GM15510 (cell line): ENCODE data around the gene UTP4.

Experiments
- POLR2A ChIP-seq: IDR thresholded peaks from 3 replicates; pipeline ENCODE4 v1.6.1; 2011; ENCODE audit warnings: borderline replicate concordance; ENCODE audit not compliant: insufficient read length; ENCODE audit errors: extremely low read depth

Gene UTP4

DNA sequence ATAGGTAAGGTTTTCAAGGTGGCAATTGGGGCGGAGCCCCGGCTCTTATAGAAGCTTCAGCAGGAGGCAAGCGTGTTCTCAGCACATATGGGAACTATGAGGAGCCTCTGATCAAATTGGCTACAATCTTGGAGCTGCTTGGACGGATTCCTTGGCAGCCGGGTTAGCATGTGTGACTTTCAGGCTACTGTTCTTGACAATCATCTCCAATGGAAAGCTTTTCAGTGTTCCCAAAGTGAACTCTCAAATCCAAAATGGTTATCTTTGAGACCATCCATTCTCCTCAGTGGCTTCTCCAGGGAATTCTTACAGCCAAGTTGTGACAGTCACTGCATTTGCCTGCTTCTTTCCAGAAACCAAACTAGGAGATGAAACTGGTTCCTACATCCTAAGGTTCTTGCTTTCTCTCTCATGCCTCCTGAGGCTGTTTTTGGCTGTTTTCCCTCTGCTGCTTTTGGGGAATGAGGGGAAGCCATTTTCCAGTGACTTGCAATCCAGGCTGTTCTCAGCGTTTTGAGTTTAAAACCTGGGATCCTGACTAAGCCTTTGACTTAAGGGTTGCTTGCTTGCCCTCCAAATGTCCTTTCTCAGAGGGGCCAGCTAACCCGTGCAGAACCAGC, 16.1 kb upstream of the UTP4 start:
- TF ChIP-seq POLR2A, result no peak

DNA sequence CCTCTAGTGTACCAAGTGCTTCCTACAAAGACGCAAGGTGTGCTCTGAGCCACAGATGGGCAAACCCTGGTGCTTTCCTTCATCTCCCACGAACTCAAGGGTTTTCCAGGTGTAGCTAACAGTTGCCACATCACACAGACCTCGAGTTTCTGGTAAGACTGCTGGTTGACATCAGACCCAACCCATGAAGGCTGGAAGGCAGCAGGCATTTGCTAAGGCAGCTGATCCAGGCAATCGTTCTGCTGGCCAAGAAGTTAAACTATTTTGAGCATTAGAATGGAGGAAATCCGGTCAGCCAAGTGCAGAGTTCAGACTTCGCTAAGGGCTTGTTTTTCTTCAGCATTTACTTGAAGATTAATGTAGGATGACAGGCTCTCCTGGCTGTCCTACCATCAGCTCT, 15.5 kb upstream of the UTP4 start:
- TF ChIP-seq POLR2A, result no peak

DNA sequence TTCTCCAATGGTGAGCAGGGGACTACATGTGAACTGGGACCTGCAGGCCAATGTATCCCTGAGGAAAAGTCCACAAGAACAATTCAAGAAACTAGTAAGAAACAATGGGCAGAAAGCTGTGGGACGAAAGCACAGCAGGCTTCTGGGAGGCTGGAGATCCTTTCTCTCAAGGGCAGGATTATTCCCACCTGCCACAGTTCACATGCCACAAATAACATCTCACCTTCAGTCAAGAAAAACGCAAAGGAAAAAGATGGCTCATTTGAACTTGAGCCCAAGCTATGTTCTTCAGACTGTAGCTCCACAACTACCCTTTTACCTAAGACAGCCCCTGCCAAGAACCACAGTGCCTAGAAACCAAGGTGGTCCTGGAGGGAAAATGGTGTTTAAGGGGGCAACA, 14.0 kb upstream of the UTP4 start:
- TF ChIP-seq POLR2A, result no peak

DNA sequence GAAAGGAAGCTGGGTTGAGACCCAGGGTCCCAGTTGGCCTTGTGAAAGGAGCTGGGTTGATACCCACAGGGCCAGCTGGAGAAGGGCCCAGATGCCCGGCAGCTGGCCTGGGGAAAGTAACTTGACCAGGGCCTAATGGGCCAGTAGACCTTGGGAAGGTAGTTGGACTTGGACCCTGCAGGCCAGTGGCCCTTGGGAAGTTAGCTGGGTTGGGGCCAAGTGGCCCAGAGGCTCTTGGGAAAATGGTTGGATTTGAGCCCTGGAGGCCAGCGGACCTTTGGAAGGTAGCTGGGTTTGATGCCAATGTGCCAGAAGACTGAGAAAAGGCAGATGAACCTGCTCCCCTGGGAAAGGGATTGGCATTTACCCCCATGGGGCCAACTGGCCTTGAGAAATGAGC, 13.5 kb upstream of the UTP4 start:
- no peak for TF ChIP-seq POLR2A

DNA sequence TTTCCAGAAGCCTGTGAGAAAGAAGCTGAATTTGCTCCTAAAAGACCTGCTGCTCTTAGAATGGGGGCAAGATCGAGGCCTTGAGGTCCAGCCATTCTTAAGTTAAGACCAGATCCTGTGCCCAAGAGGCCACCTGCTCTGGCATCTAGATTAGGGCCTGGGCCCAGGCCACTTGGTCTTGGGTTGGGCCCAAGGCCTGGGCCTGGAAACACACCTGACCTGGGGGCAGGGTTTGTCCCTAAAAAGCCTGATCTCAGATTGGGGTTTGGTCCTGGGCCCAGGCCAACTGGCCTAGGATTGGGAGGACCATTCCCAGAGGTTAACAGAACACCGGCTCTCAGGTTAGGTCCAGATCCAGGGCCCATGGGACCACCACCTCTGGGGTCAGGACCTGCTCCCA, 12.9 kb upstream of the UTP4 start:
- no peak for TF ChIP-seq POLR2A

DNA sequence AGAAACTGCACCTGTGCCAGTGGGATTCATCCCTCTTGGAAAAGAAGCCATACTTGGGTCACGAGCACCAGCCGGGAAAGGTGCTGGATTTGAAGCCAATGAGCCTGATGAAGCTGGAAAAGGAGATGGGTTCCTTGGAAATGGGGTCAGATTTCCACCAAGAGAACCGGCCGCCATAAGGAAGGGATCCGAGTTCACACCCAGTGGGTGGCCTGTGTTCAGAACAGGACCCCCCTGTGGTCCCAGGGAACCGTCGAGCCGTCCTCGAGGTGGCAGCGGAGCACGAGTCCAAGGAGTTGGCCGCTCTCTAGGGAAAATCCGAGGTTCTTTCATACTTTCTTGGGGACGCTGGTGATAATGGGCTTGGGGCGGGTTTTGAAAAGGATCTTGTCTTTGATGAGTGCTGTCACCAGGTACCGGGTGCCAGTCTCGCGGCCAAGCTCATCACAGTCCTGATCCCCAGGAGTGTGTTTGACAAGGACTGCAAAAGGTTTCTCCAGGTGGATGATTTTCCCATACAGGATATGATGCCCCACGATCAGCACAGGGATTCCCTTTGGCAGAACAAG, 12.3 kb upstream of the UTP4 start:
- no peak for TF ChIP-seq POLR2A

DNA sequence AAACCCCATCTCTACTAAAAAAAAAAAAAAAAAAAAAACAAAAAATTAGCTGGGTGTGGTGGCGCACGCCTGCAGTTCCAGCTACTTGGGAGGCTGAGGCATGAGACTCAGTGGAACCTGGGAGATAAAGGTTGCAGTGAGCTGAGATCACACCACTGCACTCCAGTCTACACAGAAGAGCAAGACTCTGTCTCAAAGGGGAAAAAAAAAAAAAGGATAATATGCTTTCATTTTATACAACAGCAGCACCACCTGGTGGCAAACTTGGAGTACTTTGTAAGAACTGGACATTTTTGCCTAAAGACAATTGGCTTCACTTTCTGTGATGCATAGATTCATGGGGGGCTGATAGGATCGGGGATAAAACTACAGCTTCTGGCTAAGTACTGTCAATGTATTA, 8.5 kb upstream of the UTP4 start:
- TF ChIP-seq POLR2A, result no peak

DNA sequence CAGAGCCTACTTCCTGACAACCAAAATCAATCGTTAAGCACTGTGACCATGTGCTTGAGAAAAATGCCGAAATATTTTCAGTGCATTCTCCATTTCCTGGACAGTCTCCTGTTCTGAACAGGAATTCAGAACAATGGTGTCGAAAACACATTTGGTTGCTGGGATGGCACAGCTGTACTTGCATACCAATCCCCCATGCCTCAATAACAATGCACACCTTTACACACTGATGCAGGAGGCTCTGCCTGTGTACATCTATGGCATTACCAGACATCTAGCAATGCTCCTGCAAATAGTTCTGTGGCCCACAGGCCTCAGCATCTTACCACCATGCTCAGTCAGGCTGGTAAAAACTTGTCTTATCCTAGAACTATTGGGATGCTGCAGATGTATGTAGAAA, 6.2 kb upstream of the UTP4 start:
- TF ChIP-seq POLR2A, result no peak

DNA sequence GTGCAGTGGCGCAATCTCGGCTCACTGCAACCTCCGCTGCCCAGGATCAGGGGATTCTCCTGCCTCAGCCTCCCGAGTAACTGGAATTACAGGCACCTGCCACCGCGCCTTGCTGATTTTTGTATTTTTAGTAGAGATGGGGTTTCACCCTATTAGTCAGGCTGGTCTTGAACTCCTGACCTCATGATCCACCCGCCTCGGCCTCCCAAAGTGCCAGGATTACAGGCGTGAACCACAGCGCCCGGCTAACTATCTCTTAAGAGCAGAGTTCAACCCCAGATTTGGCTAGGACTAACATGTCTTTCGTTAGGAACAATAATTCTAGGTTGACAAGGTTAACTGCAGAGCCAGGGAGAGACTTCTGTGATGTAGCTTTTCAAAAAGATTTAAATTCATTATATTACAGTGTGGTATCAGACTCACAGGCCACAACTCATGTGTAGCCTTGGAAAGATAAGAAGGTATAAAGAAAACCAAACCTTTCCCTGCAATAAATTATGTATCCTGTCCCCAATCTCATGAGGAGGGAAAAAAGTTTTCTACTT, 4.4 kb upstream of the UTP4 start:
- no peak for TF ChIP-seq POLR2A

DNA sequence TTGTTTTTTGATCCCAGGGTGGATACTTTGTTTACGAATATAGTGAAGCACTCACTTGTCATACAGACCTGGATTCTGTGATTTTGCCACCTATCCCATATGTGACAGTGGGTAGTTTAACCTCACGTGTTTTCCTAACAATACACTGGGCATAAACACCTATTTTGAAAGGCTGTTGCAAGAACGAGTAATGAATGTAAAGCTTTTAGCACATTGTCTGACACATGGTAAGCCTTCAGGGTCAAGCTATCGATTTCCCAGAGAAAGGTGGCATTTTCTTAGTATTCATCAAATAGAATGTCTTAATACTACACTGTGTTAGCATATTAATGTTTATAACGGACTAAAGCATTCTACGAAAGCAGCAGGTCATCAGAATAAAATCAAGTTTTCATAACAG, 2.0 kb upstream of the UTP4 start:
- no peak for TF ChIP-seq POLR2A

DNA sequence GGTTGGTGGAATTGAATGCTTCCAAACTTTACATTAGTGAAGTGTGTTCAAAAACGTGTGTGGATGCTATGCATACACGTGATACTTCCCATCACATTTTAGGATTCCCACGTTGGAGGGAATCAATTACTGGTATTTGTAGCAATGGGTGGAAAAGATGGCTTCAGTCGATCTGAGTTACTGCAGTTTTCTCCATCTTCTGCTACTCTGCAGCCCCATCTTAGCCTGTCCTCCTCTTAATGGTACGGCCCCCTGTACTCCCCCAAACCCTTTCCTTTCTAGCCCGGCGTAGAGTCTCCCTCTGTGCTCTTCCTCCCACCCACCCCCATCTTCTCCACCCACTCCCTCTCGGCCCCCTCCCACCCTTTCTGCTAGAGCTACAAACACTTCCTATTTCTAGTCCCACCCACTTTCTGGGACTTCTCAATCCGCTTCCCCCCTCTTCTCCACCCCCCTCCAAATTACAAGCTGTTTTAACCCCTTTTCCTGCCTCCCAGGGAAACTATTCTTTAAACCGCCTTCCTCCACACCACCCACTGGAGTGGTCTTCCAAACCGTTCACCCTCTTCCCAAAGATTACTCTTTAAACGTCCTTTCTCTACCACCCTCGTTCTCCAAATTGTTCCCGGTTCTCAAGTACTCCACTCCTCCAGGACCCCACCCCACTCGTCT, 1.1 kb upstream of the UTP4 start:
- no peak for TF ChIP-seq POLR2A

DNA sequence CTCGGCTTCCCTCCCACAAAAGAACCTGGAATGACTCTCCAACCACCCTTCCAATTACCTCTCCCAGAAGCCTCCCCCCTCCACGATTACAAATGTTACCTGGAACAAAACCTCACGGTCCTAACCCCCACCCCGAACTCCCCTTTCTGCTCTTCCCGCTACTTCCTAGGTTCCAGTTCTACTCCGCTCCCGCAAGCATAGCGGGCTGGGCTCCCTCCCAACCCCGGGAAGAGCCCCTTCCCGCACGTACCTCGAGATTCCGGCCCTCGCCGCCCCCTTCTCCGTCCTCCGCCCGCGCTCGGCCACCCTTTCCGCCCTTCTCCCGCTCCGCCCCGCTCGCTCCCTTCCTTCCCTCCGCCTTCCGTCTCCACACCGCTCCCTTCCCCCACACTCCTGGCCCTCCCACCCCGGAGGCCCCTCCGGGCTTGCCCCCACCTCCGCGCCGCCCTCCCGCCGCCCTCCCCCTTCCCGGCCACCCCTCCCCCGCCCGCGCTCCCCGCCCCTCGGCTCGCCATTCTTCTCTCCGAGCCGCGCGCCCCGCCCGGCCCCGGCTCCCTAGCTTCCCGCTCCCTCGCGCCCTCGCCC, 518 bp upstream of the UTP4 start:
- no peak for TF ChIP-seq POLR2A

DNA sequence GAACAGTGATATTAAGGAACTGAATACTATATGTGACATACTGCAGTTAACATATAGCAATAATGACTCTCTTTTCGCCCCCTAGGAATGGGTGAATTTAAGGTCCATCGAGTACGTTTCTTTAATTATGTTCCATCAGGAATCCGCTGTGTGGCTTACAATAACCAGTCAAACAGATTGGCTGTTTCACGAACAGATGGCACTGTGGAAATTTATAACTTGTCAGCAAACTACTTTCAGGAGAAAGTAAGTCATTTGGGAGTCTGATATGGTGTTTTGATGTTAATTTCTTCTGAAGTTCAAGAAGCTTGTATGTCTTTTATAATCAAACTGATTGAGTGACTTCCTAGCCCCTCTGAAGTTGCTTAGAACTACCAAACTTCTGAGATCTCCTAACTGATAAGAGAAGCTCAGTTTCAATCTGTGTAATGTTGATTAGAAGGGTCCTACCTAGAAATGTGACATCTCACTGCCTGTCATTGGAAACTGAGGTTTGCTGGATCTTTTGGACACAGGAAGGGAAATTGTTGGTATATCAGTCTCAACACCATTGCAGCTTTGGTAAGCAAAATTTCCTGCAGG, 1.0 kb downstream of the UTP4 start:
- TF ChIP-seq POLR2A, result no peak

DNA sequence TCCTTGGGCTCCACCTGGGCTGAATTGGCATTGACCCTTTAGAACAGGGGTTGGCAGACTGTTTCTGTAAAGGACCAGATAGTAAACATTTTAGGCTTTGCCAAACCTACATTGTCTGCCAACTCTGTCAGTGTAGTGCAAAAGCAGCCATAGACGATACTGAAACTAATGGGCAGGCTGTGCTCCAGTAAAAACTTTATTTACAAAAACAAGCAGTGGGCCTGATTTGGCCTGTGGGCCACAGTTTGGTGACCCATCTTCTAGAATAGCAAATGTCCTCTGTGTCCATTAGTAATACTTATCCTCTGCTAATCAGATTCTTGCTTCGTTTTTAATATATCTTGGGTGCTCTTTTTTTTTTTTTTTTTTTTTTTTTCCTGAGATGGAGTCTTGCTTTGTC, 6.2 kb downstream of the UTP4 start:
- TF ChIP-seq POLR2A, result no peak

DNA sequence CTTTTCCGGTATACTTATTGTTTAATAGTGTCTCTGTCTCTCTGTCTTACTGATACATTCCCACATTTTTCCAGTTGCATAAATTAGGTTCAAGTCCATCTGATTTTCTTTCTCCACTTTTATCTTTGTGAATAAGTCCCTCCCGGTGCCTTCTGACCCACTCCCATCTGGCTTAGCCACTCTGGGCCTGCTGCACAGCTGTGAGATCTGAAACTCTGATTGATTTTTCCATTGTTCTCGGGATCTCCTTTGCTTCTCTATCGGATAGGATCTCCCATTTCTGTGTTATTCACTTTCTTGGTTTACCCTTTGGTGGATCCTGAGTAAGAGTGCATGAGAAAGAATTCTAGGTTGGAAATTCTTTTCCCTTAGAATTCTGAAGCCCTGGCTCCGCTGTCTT, 8.6 kb downstream of the UTP4 start:
- TF ChIP-seq POLR2A, result no peak
